GM13976 (cell line): ENCODE data around the gene BEAN1.

Experiments used
- DNase-seq: peaks from one replicate; pipeline ENCODE4 v3.0.0; 2012; ENCODE audit warnings: low spot score
- CTCF ChIP-seq: IDR thresholded peaks from 2 replicates; pipeline ENCODE4 v1.5.1; 2012; ENCODE audit warnings: borderline replicate concordance, mild to moderate bottlenecking; ENCODE audit not compliant: insufficient read depth; ENCODE audit errors: extremely low read depth, missing control alignments, control extremely low read depth
- in situ Hi-C: fragments of 300-500 bp; cut with MboI; formaldehyde crosslinking; loops from one replicate; pipeline ENCODE4 v1.12.0; 2022; ENCODE audit warnings: low sequenced_read_pairs, mixed read lengths, inconsistent platforms; ENCODE audit not compliant: unreplicated experiment

The BEAN1 gene

GRCh38 chr16:66529475-66529874 is 102.4 kb downstream of the BEAN1 start:
- in situ Hi-C loops = no loop called here
- DNase-seq = no peak
- no peak for TF ChIP-seq CTCF
